K562 (cell line): ENCODE data around the gene FUNDC1. TPM values are rescaled to one million over a fixed set of nuclear protein-coding genes. Genes with fewer than 3 reads are reported as not detected.

Experiments used
- ARID4B ChIP-seq: sonication (generic); formaldehyde crosslinking; IDR thresholded peaks from 2 replicates; pipeline ENCODE4 v1.8.0; 2022; ENCODE audit warnings: mild to moderate bottlenecking, missing genetic modification reagents
- DPF2 ChIP-seq: fragments of 450-650 bp; IDR thresholded peaks from 2 replicates; pipeline ENCODE4 v1.6.1; 2016
- HLTF ChIP-seq: fragments of 450-650 bp; IDR thresholded peaks from 2 replicates; pipeline ENCODE4 v1.6.1; 2016
- HMG20A ChIP-seq: fragments of 450-650 bp; formaldehyde crosslinking; conservative IDR thresholded peaks from 2 replicates; pipeline ENCODE4 v1.4.0; 2020; ENCODE audit warnings: mild to moderate bottlenecking, mixed read lengths
- HNRNPLL ChIP-seq: fragments of 200-400 bp; formaldehyde crosslinking; IDR thresholded peaks from 2 replicates; pipeline ENCODE4 v1.6.1; 2017; ENCODE audit warnings: low read length, low read depth, mild to moderate bottlenecking; ENCODE audit not compliant: poor library complexity, severe bottlenecking
- JUNB ChIP-seq: fragments of 450-650 bp; formaldehyde crosslinking; conservative IDR thresholded peaks from 2 replicates; pipeline ENCODE4 v1.4.0; 2020; ENCODE audit warnings: mild to moderate bottlenecking
- KHSRP ChIP-seq: fragments of 450-650 bp; IDR thresholded peaks from 2 replicates; pipeline ENCODE4 v1.6.1; 2017
- KLF1 ChIP-seq: fragments of 450-650 bp; IDR thresholded peaks from 2 replicates; pipeline ENCODE4 v1.6.1; 2016; ENCODE audit warnings: missing genetic modification characterization, missing compliant biosample characterization
- MAFK ChIP-seq: IDR thresholded peaks from 2 replicates; pipeline ENCODE4 v1.6.1; 2011; ENCODE audit warnings: low read length, improper control_type of control experiment
- MBD1 ChIP-seq: fragments of 250-450 bp; sonication (Bioruptor Pico); IDR thresholded peaks from 2 replicates; pipeline ENCODE4 v1.8.0; 2022; ENCODE audit warnings: inconsistent platforms
- MECOM ChIP-seq: fragments of 250-450 bp; sonication (Bioruptor Pico); IDR thresholded peaks from 2 replicates; pipeline ENCODE4 v1.8.0; 2022; ENCODE audit warnings: inconsistent platforms
- NFYB ChIP-seq: IDR thresholded peaks from 2 replicates; pipeline ENCODE4 v1.6.1; 2011; ENCODE audit warnings: mild to moderate bottlenecking, moderate library complexity; ENCODE audit not compliant: insufficient read length; ENCODE audit errors: extremely low read depth
- NR2C1 ChIP-seq, 2 experiments: fragments of 450-650 bp; IDR thresholded peaks; 2 replicates each; pipeline ENCODE4 v1.6.1; 2017; ENCODE audit warnings: mild to moderate bottlenecking in 2 of 2, antibody characterized with exemption in 1 of 2, inconsistent platforms in 1 of 2, missing compliant biosample characterization in 1 of 2, missing genetic modification characterization in 1 of 2
- POLR2B ChIP-seq: fragments of 450-650 bp; IDR thresholded peaks from 2 replicates; pipeline ENCODE4 v1.6.1; 2018; ENCODE audit warnings: low read depth; ENCODE audit not compliant: partially characterized antibody
- POLR2H ChIP-seq: IDR thresholded peaks from 2 replicates; pipeline ENCODE4 v1.6.1; 2016; ENCODE audit warnings: missing genetic modification characterization, low read depth, mild to moderate bottlenecking, control low read depth, missing compliant biosample characterization, moderate library complexity
- RFX5 ChIP-seq: IDR thresholded peaks from 2 replicates; pipeline ENCODE4 v1.6.1; 2011; ENCODE audit warnings: low read depth, mild to moderate bottlenecking, improper control_type of control experiment, low read length
- SAFB ChIP-seq: fragments of 200-400 bp; formaldehyde crosslinking; IDR thresholded peaks from 2 replicates; pipeline ENCODE4 v1.6.1; 2017; ENCODE audit warnings: low read depth, low read length, borderline replicate concordance
- SIN3A ChIP-seq, 2 experiments: fragments of 150-350 bp in 1 of 2; IDR thresholded peaks; 2 replicates each; pipeline ENCODE4 v1.6.1; 2011 to 2016; ENCODE audit warnings: borderline replicate concordance in 2 of 2, low read depth in 2 of 2, low read length in 2 of 2, mild to moderate bottlenecking in 2 of 2, moderate library complexity in 2 of 2; ENCODE audit not compliant: control insufficient read depth in 1 of 2
- SMAD3 ChIP-seq: fragments of 450-650 bp; formaldehyde crosslinking; conservative IDR thresholded peaks from 2 replicates; pipeline ENCODE4 v1.4.0; 2020; ENCODE audit warnings: mild to moderate bottlenecking
- SP1 ChIP-seq: sonication (generic); formaldehyde crosslinking; IDR thresholded peaks from 2 replicates; pipeline ENCODE4 v1.8.1; 2022; ENCODE audit warnings: mild to moderate bottlenecking, missing genetic modification reagents
- TCF7L2 ChIP-seq: fragments of 150-350 bp; IDR thresholded peaks from 2 replicates; pipeline ENCODE4 v1.6.1; 2016; ENCODE audit warnings: low read depth, mild to moderate bottlenecking, low read length, moderate library complexity
- ZNF639 ChIP-seq, 2 experiments: fragments of 200-800 bp in 1 of 2; sonication (Bioruptor generic) in 1 of 2; sonication (generic) in 1 of 2; formaldehyde crosslinking in 1 of 2; IDR thresholded peaks in 1 of 2; conservative IDR thresholded peaks in 1 of 2; 2 replicates each; pipeline versions ENCODE4 v1.5.0 to v1.6.1; 2016 to 2020; ENCODE audit warnings: missing compliant biosample characterization in 1 of 2, missing genetic modification characterization in 1 of 2, missing genetic modification reagents in 1 of 2
- ZNF780A ChIP-seq: fragments of 250-450 bp; sonication (Bioruptor Pico); IDR thresholded peaks from 2 replicates; pipeline ENCODE4 v1.5.0; 2021; ENCODE audit warnings: mild to moderate bottlenecking
- polyA plus RNA-seq, 8 experiments: library from polyadenylated mRNA; depleted of rRNA in 4 of 8; stranded (reverse) in 5 of 8; unstranded in 3 of 8; fragments of >200 nt; fragmentation: Nextera tagmentation in 2 of 8; fragmentation: Illumina TruSeq in 1 of 8; extraction: Ambion mirVana in 2 of 8; extraction: Trizol in 1 of 8; gene quantifications; 2 replicates each; pipeline versions ENCODE4 v1.2.1 to v1.2.3, GENCODE V29; 2011 to 2014; ENCODE audit warnings: inconsistent platforms in 1 of 8, missing spikeins in 1 of 8
- total RNA-seq, 7 experiments: library from RNA; depleted of rRNA in 6 of 7; stranded (reverse); fragments of >200 nt in 6 of 7; fragmentation: Illumina TruSeq in 2 of 7; extraction: Trizol in 2 of 7; gene quantifications; 2 replicates each; pipeline versions ENCODE4 v1.2.1 to v1.2.3, GENCODE V29; 2011 to 2021; ENCODE audit warnings: low replicate concordance in 1 of 7

The FUNDC1 gene
- total and polyA plus RNA-seq, 9 of the 15 experiments (the other 6 are each of a cell fraction or from before 2014, with no cell fraction given): 15.6 to 59.1 (median 29.3) TPM

GRCh38 chrX:44484607-44485146, 58.0 kb downstream of the FUNDC1 start (continued):
- TF ChIP-seq MAFK (no peak), ARID4B (CRISPR knock-in tag) (no peak), NR2C1 (IDR thresholded peaks at IDR 0.05) (no peak), NR2C1 (tag; IDR thresholded peaks at IDR 0.05) (no peak), ZNF639 (CRISPR knock-in tag; conservative IDR thresholded peaks at IDR 0.05 in 1 of 2, IDR thresholded peaks at IDR 0.05 in 1 of 2) (no peak), HMG20A (CRISPR knock-in tag) (no peak), MBD1 (no peak), ZNF780A (CRISPR knock-in tag) (no peak), JUNB (CRISPR knock-in tag) (no peak), SAFB (no peak), POLR2B (no peak), KHSRP (no peak), SP1 (0 out of 2 replicates have a peak, but pooled peaks have one; percentile 22), NFYB (no peak), RFX5 (no peak), TCF7L2 (no peak), DPF2 (peak; percentile 66), HLTF (no peak), HNRNPLL (no peak), POLR2H (tag) (peak; percentile 42; the same call in 1 of the 2 replicates), KLF1 (tag) (no peak), SMAD3 (no peak), MECOM (CRISPR knock-in tag) (no peak), SIN3A (IDR thresholded peaks at IDR 0.05; ENCODE audit: borderline replicate concordance in 2 of 2, control insufficient read depth in 1 of 2, low read depth in 2 of 2, low read length in 2 of 2) (no peak)
